WTC11 (cell line): ENCODE results near the gene CGRRF1.

ENCODE experiments used
- ATF1 ChIP-seq: sonication (generic); formaldehyde crosslinking; IDR thresholded peaks from 2 replicates; pipeline ENCODE4 v1.8.1; 2023; ENCODE audit warnings: mild to moderate bottlenecking, moderate library complexity, missing genetic modification reagents
- ATF6 ChIP-seq: sonication (generic); formaldehyde crosslinking; IDR thresholded peaks from 2 replicates; pipeline ENCODE4 v1.8.1; 2023; ENCODE audit warnings: mild to moderate bottlenecking, missing genetic modification reagents
- CREB1 ChIP-seq: sonication (generic); formaldehyde crosslinking; IDR thresholded peaks from 2 replicates; pipeline ENCODE4 v1.8.0; 2023; ENCODE audit warnings: mild to moderate bottlenecking, missing genetic modification reagents
- CREM ChIP-seq: sonication (generic); formaldehyde crosslinking; IDR thresholded peaks from 2 replicates; pipeline ENCODE4 v1.8.1; 2022; ENCODE audit warnings: mild to moderate bottlenecking, missing genetic modification reagents, moderate library complexity
- CTCF ChIP-seq: fragments of 200-600 bp; IDR thresholded peaks from 2 replicates; pipeline ENCODE4 v1.8.0; 2022; ENCODE audit warnings: antibody characterized with exemption
- E2F4 ChIP-seq: sonication (generic); formaldehyde crosslinking; IDR thresholded peaks from 2 replicates; pipeline ENCODE4 v1.8.1; 2022; ENCODE audit warnings: low read depth, mild to moderate bottlenecking, moderate library complexity, missing genetic modification reagents, borderline replicate concordance
- KAT7 ChIP-seq: sonication (generic); formaldehyde crosslinking; IDR thresholded peaks from 2 replicates; pipeline ENCODE4 v1.8.1; 2023; ENCODE audit warnings: missing genetic modification reagents, mild to moderate bottlenecking, borderline replicate concordance
- NFE2L1 ChIP-seq: sonication (generic); formaldehyde crosslinking; IDR thresholded peaks from 2 replicates; pipeline ENCODE4 v1.8.1; 2023; ENCODE audit warnings: missing genetic modification reagents
- NR2C2 ChIP-seq: sonication (generic); formaldehyde crosslinking; IDR thresholded peaks from 2 replicates; pipeline ENCODE4 v1.8.0; 2022; ENCODE audit warnings: mild to moderate bottlenecking, missing genetic modification reagents
- TEAD4 ChIP-seq: sonication (generic); formaldehyde crosslinking; IDR thresholded peaks from 2 replicates; pipeline ENCODE4 v1.8.0; 2022; ENCODE audit warnings: mild to moderate bottlenecking, missing genetic modification reagents
- TF ChIP-seq, protein P1 (sequence below): sonication (generic); formaldehyde crosslinking; IDR thresholded peaks from 2 replicates; pipeline ENCODE4 v1.8.0; 2022; ENCODE audit warnings: mild to moderate bottlenecking, missing genetic modification reagents
- TF ChIP-seq, protein P2 (sequence below): sonication (generic); formaldehyde crosslinking; conservative IDR thresholded peaks from 2 replicates; pipeline ENCODE4 v1.8.1; 2023; ENCODE audit warnings: mild to moderate bottlenecking, low read depth, missing genetic modification reagents, moderate library complexity
- TF ChIP-seq, protein P3 (sequence below): sonication (generic); formaldehyde crosslinking; IDR thresholded peaks from 2 replicates; pipeline ENCODE4 v1.8.0; 2022; ENCODE audit warnings: mild to moderate bottlenecking, missing genetic modification reagents
- TF ChIP-seq, protein P4 (sequence below): sonication (generic); formaldehyde crosslinking; IDR thresholded peaks from 2 replicates; pipeline ENCODE4 v1.8.1; 2023; ENCODE audit warnings: mild to moderate bottlenecking, missing genetic modification reagents, moderate library complexity

- TF ChIP-seq CTCF (no peak), CREM (no peak), CREB1 (CRISPR knock-in tag) (no peak), NR2C2 (CRISPR knock-in tag) (no peak), KAT7 (CRISPR knock-in tag) (no peak), ATF1 (CRISPR knock-in tag) (no peak), TEAD4 (CRISPR knock-in tag) (no peak), E2F4 (CRISPR knock-in tag) (no peak), ATF6 (CRISPR knock-in tag) (no peak), NFE2L1 (CRISPR knock-in tag) (no peak)
- TF ChIP-seq, protein P1, sequence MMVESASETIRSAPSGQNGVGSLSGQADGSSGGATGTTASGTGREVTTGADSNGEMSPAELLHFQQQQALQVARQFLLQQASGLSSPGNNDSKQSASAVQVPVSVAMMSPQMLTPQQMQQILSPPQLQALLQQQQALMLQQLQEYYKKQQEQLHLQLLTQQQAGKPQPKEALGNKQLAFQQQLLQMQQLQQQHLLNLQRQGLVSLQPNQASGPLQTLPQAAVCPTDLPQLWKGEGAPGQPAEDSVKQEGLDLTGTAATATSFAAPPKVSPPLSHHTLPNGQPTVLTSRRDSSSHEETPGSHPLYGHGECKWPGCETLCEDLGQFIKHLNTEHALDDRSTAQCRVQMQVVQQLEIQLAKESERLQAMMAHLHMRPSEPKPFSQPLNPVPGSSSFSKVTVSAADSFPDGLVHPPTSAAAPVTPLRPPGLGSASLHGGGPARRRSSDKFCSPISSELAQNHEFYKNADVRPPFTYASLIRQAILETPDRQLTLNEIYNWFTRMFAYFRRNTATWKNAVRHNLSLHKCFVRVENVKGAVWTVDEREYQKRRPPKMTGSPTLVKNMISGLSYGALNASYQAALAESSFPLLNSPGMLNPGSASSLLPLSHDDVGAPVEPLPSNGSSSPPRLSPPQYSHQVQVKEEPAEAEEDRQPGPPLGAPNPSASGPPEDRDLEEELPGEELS = no peak
- TF ChIP-seq, protein P2, sequence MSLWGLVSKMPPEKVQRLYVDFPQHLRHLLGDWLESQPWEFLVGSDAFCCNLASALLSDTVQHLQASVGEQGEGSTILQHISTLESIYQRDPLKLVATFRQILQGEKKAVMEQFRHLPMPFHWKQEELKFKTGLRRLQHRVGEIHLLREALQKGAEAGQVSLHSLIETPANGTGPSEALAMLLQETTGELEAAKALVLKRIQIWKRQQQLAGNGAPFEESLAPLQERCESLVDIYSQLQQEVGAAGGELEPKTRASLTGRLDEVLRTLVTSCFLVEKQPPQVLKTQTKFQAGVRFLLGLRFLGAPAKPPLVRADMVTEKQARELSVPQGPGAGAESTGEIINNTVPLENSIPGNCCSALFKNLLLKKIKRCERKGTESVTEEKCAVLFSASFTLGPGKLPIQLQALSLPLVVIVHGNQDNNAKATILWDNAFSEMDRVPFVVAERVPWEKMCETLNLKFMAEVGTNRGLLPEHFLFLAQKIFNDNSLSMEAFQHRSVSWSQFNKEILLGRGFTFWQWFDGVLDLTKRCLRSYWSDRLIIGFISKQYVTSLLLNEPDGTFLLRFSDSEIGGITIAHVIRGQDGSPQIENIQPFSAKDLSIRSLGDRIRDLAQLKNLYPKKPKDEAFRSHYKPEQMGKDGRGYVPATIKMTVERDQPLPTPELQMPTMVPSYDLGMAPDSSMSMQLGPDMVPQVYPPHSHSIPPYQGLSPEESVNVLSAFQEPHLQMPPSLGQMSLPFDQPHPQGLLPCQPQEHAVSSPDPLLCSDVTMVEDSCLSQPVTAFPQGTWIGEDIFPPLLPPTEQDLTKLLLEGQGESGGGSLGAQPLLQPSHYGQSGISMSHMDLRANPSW (CRISPR knock-in tag) = no peak
- TF ChIP-seq, protein P3, sequence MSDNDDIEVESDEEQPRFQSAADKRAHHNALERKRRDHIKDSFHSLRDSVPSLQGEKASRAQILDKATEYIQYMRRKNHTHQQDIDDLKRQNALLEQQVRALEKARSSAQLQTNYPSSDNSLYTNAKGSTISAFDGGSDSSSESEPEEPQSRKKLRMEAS = no peak
- TF ChIP-seq, protein P4, sequence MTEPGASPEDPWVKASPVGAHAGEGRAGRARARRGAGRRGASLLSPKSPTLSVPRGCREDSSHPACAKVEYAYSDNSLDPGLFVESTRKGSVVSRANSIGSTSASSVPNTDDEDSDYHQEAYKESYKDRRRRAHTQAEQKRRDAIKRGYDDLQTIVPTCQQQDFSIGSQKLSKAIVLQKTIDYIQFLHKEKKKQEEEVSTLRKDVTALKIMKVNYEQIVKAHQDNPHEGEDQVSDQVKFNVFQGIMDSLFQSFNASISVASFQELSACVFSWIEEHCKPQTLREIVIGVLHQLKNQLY (CRISPR knock-in tag) = no peak
Observed at GRCh38 chr14:54481695-54482094, 28.0 kb upstream of the CGRRF1 start.
